Stimulated activated CD4-positive, alpha-beta T cell treated with anti-CD3 and anti-CD28 coated beads, TNF-alpha, amount 100 ng/mL, for 4 hours (primary cell): Measurements from ENCODE around the gene GRM7.

Experiments
- DNase-seq, 3 experiments: peaks; one replicate each; pipeline ENCODE4 v3.0.0-alpha.2; 2020; ENCODE audit warnings: low read depth in 3 of 3

The GRM7 gene

DNA sequence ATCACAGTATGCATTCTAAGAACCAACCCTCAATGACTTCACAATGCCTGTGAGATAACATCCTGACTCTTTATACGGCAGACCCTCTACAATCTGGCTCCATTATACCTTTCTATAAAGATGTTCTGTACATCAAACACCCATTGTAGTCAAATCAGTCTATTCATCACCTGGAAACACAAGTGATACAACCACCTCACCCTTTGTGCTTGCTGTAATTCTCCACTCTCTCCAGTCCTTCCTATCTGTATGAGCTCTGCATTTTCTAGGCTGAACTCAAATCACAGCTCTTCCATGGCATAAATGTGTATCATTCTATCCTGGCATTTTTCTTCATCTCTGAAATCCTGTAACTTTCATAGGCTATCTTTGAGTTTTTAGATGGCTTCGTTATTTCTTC lies 539.4 kb downstream of the GRM7 start:
- DNase-seq = no peak

DNA sequence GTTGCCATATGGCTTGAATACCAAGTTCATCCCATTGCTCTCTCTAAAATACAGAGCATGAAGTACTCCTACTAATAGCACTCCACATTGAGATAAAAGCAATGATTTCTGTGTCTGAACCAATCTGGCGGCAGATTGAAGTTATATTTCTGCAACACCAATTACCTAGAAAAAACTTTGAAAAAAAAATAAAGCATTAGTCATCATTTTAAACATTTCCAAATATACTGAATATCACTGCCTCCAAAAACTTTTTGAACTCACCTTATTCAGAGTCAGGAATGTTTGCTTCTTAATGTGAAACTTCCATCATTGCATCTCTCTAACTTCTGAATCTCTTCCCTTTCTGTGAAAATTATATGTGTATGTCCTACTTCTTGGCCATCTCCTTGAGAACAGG lies 540.5 kb downstream of the GRM7 start:
- no peak for DNase-seq

DNA sequence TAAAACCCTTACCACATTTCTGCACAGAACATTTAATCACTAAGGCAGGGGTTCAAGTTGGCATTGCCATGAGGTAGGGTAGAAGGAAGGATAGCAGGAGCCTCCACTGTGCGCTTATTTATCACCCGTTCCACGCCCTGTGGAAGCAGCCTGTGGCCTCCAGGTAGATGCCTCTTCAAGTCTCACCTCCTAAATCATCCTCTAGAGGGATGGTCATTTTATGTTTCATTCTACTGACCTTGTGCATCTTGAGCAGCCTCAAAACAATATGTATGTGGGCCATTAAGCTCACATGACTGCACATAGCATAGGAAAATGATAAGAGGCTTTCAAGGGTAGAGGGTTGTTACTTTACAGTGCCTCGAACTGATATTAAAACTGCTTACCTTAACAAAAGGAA lies 546.2 kb downstream of the GRM7 start:
- DNase-seq = no peak

DNA sequence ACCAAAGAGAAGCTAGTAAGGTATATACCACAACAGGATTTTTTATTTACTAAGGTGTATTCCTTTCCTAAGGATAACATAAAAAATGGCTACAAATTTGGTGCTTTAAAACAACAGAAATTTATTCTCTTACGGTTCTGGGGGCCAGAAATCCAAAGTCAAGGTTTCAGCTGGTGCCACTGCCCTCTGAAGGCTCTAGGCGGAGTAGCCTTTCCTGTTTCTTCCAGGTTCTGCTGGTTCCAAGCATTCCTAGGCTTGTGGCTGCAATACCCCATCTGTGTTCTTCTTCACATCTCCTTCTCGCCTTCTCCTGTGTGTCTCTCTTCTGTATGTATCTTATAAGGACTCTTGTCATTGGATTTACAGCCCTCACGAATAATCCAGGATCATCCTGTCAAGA lies 549.9 kb downstream of the GRM7 start:
- DNase-seq = no peak

DNA sequence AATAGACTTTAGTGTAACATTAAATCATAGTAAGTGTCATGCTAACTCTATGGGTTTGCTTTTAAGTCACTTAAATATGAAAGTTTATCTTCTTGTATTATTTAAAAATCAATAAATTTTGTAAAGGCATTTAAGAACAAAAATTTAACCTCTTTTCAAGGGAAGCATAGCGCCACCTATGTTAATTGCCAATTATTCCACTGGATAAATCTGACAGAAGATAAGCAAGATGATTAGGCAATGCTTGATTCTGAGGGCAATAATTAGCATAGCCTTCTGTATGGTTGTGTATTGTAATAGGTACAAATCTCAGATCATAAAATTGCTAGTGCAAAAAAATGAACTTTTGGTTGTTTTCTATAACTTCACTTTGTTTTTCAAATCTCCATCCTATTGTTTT lies 560.1 kb downstream of the GRM7 start:
- no peak for DNase-seq

DNA sequence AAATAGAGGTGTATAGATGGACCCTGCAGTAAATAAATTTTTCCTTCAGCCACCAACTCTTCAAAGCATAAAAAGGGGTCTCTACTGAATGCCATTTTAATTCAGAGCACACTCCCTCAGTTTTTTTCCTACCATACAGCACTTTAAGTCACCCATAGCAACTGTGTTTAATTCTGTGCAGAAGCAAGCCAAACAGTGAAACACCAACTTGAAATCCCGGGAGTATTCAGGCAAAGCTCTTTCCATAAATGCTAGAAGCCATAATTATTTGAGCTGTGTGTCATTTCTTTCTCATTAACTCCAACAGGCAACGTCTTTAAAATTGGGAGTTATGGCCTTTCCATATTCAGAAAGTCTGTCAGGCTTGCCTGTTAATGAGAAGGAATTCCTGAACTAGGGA lies 562.1 kb downstream of the GRM7 start:
- DNase-seq = no peak

DNA sequence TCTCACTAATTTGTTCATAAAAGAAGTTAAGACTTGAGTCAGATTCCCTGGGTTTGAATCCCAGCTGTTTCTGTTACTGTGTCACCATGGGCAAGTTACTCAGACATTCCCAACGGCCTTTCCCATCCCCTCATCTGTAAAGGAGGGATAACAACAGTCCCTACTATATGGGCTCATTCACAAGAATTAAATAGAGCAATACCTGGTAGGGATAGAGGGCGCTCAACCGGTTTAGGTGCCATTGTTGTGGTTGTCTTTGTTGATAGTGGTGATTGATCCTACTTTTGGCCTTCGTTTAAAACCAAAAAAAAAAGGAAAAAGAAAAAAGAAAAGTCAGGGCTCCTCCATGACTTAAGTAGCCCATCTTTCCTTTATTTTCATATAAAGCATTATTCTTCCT lies 563.1 kb downstream of the GRM7 start:
- no peak for DNase-seq

DNA sequence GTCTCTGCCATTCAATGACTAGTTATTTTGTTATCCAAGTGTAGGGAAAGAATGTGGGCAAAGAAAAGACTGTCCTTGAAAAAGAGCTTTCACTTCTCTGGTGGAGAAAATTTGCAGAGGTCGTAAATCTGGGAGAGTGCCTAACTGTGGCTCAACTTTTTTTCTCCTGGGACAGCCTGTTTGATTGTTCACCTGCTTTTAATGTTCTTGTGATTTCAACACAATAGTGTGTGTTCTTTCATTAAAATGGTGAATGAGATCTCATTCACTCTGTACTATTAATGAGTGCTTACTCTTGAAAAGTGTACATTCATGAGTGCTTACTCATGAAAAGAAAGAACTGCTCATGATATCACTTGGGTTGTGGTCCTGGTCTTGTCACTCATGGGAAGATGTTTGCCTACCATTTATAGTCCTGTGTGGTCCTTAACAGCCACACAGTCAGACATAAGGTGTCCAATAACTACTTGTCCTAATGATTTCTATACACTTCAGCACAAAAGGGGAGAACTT lies 567.3 kb downstream of the GRM7 start:
- no peak for DNase-seq

DNA sequence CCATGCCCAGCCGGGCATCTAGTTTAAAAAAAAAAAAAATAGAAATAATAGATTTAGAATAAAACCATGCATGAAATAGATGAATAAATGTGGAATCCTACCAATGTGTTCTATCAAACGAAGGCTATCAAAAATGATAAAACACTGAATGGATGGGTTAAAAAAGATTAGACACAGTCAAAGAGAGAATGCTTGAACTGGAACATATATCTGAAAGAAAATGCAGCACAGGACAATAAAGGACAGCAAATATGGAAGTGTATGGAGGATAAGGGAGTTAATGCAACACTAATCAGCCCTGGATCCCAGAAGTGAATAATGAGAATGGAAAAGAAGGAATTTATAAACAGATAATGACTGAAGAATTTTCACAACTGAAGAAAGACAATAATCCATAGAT lies 571.7 kb downstream of the GRM7 start:
- no peak for DNase-seq

DNA sequence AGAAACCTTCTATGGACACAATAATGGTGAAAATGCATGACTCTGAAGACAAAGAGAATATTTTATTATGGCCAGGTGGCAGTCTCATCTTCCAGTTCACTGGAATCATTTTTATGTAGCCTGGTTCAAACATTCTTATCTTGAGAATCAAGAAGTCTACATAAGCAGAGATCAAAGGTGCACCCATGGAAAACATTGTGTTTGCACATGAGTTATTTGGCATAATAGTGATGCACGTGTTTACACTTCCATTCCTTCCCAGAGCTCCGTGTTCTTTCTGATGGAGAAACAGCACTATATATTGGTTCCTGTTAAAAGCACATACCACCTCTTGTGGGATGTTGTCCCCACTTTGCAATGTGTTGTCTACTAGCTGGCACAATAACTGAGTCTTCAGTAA lies 572.2 kb downstream of the GRM7 start:
- DNase-seq = no peak

DNA sequence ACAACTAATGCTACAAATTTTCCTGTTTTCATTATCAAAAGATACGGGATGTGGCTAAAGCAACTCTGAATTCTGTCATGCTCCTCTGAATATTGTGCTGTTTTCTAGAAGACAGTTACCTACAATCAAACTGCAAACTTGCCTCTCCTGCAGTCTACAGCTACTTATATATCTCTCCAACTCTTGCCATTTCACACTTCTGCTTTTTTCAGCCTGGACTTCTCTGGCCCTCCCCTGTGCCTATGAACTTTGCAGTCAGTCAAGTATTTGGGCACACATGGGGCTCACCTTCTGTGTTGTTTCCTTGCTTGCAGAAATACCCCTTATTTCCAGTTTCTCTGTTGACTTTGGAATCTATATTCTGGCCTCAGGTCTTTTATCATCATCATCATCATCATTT lies 575.6 kb downstream of the GRM7 start:
- no peak for DNase-seq

DNA sequence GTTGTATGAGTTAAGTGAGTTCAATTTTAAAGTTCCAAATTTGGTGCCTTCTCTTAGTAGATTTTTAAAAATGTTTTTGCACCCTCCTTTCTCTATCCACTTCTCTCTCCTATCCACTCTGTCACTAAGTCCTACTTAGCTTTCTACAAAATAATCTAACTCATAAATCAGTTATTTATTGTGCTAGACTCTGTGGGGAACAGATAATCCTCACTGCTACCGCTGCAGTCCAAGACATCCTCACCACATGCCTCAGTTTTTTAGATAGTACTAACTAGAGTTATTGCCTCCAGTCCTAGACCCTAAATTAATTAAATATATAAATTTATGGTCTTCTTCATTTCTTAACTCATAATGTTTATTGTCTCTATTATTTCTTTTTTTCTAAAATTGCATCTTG lies 576.3 kb downstream of the GRM7 start:
- no peak for DNase-seq

DNA sequence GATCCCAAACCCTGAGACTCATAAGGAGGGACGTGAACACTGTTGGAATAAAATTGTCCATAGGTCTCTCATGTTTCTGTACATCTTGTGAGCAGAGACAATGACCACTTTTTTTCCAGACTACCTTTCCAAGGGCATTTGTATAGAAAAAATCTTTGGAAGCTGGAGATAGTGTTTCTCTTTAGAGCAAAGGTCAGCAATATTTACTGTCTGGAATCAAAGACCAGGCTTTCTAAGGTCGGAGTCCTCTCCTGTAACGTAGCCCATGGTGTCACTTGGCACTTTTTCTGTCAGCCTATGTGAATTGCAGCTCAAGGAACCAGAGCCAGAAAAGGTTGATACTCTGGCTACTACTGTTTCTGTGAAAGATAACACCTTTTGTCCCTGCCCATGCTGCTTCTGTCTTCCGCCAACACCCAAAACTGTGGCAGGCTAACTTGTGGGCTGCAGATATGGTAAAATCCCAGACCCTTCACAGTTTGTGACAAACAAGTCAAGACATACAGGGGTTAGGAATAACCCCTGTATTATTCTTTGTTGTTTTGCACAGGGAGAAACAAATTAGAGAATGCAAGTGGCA lies 578.3 kb downstream of the GRM7 start:
- DNase-seq = no peak

DNA sequence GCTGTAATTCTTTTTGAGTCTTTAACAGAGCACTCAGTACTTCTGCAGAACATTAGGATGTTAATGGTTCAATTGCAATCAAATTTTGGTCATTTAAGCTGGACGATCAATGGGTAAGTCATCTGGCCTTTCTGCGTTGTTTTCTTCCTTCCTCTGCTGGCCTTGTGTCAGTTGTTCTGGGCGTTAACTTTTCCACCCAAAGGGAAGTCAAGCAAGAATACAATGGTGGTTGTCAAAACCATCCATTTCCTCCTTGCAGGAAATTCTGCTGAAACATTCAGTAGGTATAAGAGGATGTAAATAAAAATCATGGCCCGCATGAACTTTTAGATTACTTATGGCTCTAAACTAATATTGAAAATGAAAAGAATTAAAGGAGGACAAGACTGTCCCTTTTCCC lies 584.0 kb downstream of the GRM7 start:
- no peak for DNase-seq

DNA sequence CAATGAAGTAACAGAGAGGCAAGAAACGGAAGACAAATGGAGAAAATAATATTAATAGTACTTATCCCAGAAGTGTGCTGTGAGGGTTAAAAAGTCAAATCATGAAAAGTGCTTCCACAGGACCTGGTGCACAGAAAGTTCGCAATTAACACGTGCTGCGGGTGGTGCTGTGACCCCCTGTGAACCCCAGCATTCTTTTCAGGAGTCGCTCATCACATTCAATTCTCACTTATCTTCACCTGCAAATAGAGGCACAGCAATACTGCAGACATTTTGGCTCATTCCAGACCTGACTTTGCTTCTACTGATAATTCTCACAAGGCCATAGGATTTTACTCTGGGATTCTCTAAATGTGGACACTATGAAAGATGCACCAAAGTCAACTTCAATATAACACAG lies 584.4 kb downstream of the GRM7 start:
- DNase-seq = no peak

DNA sequence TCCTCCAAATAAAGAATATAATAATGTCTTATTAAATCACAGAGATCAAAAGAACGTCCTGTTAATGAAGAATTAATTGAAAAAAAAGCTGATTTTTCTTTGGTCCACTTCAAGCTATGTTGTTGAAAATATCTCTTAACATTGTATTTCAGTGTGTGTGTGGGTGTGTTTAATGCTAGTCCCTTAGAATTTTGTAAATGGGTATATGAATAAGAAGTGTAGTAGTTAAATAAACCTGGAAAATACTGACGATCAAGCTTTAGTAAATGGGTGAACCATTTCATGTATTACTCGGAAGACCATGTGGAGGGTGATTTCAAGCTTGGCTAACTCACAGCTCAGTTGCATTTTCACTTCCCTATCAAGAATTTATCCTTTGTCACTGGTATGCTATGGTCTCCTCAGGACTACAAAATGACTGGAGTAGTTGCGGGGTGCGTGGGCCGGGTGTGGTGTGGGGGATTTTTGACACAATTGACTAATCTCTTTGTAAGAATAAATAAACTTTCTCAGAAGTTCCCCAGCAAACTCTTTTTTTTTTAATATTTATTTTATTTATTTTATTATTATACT lies 586.4 kb downstream of the GRM7 start:
- DNase-seq = no peak

DNA sequence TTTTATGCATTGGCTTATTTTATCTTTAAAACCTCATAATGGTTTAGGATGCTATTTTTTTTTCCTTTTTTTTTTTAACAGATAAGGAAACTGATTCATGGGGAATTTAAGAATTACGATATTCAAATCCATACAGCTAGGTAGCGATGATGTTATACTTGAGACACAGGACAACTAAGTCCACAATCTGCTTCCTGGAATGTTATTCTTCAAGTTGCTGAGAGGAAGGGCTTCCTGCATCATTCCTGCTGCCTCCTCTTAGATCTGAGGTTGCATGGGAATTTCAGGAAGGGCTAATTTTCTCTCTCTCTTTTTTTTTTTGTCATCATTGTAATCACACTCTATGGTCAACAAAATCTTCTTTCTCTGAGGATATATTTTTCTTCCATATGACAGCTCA lies 595.5 kb downstream of the GRM7 start:
- DNase-seq = no peak

DNA sequence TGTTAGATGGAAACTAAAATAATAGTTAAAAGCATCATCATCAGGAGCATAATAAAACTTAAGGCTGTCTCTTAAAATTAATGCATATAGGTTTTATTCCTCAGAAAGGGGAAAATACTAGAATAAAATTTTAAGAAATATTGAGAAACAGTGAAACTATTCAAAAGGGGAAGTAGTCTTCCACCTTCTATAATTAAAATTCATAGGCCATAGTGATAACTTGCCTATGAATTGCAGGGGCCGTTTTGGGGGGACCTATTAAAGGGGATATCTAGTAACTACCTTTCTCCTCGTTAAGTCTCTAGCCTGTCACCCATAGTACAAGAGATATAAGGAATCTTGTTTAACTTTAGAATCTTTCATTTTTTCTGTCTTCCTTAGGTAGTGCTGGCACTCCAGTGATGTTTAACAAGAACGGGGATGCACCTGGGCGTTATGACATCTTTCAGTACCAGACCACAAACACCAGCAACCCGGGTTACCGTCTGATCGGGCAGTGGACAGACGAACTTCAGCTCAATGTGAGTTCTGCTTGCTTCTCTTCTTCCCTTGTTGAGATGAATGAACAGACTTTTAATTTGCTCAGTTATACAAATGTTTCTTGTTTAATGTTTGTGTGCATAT lies 600.4 kb downstream of the GRM7 start:
- DNase-seq = no peak

DNA sequence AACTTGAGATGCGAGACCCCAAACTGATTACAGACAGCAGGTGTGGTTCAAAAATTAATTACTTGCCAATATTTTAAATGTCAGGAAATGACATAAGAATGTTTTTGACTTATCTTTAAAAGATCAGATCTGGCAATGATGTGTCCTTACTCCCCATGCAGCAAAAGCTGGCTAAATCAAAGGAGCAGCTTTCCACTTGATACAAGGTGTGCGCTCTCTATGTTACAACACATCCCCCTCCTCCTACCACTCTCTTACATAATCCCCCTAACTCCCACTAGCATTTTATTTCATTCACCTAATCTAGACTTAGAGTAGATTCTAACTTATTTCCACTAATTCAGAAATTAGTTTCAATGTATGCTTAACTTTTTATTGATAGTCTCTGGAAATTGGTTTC lies 609.0 kb downstream of the GRM7 start:
- no peak for DNase-seq

DNA sequence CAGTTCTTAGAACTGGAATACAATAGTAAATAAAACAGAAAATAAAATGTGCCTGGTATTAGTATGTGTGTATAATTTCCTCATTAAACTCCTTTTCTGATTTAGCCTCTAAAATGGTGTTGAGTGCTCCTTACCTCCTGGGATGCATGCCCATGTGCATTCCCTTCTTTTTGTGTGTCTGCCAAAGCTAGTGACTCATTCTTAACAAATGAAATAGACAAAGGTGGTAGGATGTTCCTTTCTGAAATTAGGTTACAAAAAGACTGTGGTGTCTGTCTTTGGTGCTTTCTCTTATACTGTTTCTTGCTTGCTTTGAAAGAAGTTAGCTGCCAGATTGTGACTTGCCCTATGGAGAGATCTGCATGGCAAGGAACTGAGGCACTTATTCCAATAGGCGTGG lies 623.7 kb downstream of the GRM7 start:
- no peak for DNase-seq

DNA sequence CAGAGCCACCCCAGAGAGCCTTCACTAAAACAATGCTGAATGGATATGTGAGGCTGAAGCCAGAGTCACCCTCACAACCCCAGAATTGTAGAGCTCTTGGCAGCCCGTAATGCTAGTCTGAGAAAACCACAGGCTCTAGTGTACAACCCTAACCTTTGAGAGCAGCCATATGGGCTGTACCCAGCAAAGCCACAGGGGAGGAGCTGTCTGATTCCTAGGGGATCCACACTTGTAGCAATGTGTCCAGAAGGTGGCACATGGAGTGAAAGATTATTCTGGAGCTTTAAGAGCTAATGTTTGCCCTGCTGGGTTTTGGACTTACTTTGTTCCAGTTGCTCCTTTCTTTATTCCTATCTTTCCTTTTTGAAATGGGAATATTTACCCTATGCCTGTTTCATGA lies 626.8 kb downstream of the GRM7 start:
- no peak for DNase-seq

DNA sequence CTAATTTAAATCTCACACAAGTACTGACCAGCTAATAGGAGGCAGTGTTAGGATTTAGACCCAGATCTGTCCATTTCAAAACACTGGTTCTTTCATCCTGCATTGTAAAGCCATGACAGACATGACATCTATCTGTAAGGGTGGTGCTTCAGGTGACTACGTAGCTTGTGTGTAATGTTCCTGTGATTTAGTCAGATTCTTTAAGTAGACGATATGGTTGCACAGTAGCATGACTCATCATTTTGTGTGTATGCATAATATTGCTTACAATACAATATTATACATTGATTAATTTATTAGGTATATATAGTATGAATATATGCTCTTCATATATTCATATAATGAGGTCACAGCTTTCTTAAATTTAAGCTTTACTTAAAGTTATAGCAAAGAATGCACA lies 628.5 kb downstream of the GRM7 start:
- DNase-seq = no peak

DNA sequence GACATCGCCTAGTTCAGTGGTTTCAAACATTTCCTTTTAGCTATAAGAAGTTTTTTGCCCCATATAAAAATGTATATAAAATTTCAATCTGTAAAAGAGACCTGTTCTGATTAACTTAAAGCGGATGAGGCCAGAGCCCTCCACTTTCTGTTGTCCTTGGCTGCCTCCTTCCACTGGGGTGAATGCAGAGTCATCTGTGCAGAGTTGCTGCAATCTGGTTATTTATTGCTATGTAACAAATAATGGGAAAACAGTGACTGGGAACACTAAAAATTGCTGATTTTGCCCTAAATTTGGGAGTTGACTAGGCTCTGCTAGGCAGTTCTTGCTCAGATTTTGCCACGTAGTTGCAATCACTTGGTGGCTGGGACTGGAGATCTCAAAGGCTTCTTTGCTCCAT lies 637.8 kb downstream of the GRM7 start:
- DNase-seq = no peak

DNA sequence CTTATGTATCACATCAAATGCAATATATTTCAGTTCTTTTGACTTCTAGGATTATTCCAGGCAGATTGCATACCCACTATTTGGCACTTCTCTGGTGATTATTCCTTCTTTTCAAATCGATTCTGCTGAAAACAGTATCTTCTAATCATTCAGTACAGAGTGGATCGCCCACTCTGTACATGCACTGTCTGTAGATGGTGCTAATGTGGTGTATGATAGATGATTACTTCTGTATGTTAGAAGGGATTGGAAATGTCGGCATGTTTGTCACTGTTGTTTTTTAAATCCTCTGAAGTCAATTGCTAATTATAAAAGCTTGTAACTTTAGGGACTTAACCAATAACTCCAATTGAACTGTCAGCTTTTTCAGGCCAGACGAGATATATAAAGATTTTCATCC lies 642.5 kb downstream of the GRM7 start:
- no peak for DNase-seq
